ENCODE data around the gene RND2.
"Not testable (repeated sequence)": the region's sequence is repeated elsewhere in the genome, so short reads cannot be mapped to it uniquely, and the experiment has no call there.

The RND2 gene

DNA sequence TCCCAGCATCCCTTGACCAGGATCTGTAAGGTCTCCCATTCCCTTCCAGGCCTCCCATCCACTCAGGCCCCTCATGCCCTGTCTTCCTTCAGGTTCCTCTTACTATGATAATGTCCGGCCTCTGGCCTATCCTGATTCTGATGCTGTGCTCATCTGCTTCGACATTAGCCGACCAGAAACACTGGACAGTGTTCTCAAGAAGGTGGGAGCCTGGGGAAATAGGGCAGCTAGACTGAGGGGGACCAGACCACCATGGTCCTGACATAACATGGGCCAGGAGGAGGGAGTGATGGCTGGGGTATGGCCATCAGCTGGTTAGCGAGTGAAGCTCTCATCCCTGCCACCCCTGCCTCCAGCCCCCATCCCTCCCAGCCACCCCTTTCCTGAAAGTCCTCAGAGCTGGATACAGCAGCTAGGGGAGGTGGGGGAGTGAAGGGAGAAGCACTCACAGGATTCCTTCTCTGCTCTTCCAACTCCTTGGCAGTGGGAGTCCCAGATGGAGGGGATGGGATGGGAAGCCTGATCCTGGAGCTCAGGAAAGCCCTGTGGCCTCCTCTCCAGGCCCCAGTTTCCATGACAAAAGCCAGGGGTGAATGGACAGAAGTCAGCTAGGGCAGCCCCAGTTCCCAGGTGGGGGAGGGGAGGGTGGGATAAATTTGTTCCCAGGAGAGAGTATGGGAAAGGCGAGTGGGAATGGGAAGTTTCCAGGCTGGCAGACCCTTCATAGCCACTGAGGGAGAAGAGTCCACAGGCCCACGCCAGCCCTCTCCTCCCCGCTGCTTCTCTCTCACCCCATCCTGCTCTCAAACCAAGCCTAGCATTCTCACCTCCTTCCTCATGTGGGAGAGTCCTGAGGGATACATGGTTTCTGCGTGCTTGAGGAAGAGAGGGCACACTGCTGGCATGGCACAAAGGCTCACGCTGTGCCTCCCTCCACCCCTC, 2.3 kb downstream of the RND2 start:
- DNase-seq (ENCODE audit: low read depth, low spot score) = no peak

DNA sequence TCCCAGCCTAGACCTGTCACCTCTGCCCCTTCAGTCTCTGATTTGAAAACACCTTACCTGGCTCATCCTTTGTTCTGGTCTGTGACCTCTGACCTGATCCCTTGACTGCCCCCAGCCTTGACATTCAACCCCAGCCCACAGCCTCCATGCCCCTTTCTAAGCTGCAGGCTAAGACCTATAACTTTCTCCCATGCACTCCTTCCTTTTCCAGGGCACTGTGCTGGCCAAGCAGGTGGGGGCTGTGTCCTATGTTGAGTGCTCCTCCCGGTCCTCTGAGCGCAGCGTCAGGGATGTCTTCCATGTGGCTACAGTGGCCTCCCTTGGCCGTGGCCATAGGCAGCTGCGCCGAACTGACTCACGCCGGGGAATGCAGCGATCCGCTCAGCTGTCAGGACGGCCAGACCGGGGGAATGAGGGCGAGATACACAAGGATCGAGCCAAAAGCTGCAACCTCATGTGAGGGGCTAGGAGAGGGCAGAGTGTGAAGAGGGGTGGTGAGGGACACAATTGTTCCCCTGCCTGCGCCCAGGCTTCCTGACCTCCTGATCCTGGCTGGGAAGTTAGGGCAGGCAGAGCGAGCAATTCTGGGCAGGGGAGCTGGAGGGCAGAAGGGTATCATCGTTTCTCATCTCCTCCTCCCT, 3.3 kb downstream of the RND2 start:
- DNase-seq (ENCODE audit: low read depth, low spot score) = no peak

DNA sequence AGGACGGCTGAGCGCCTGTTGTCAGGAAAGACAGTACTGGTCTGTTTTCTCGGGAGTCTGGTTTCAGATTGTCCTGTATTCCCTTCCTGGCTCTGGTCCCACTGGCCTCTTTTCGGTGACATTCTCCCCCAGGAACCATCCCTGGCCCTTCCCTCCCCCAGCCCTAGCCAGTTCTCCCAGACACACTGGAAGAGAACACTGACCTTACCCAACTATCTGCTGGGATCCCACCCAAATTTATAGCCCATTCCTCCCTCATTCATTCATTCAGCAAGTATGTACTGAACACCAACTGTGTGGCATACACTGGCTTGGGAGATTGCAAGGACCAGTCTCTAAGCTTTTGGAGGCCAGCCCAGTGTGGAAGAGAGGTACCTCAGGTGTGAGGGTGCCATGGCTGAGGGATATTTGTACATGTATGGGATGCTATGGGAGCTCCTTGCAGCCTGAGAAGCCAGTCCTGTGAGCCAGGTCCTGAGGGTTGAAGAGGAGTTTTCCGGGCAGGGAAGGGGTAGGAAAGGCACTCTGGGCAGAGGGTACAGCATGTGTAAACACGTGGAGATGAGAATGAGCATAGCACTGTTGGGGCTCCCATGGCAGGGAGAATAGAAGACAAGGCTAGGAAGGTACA, 5.2 kb downstream of the RND2 start:
- DNase-seq (ENCODE audit: low read depth, low spot score) = no peak

DNA sequence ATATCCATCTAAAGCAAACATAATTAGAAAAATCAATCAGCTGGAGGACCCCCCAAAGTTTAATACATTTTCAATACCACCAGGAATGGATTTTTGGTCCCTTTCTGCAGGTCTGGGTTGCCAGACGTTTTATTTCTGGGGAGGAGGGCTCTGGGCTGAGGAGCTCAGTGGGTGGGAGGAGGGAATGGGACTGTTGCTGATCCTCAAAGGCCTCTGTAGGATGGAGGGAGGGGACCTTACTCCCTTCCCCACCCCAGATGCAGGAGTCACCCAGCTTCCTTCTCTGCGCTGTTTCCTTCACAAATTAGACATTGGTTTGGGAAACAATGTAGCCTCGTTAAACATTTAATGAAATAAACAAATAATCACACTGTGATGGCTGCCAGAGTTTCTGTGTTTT, 6.6 kb downstream of the RND2 start:
- no peak for DNase-seq (ENCODE audit: low read depth, low spot score)

DNA sequence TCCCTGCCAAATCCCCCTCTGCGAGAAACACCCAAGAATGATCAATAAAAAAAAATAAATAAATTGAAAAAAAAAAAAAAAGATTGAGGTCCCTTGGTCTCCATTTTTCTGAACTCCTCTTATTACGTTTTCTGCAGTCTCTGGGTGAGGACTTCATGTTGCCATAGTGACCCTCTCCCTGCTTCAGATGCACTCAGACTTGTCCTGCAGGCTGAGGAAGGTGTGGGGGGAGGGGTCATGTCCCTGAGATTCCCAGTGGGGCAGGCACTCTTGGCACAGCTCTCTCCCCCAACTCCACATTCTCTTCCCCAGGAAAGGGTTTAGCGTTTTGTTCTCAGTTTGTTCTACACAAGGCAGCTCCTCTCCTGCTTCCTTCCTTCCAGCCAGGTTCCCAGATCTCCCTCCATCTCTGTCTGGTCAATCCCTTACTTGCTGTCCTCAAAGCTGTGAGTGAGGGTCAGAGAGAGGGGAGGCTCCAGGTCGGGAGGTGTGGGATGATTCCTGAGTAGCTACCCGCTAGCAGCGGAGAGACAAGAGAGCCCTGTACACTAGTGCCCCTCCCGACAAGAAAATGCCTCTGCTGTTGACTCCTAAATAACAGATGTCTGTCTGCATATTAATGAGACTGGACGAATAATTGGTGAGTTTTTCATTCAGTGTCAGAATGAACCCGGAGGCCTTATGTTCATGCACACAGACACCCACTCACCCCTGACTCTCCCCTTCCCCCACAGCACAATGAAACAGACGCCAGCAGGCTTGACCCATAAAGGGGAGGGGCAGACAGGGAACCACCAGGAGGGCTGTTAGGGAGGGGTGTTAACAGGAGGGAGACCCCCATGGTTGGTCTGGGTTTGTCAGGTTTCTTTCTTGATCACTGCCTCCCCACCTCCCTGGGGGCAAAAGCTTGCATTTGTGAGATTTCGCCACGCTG, 9.2 kb downstream of the RND2 start:
- peak; percentile 72 for DNase-seq (ENCODE audit: low read depth, low spot score)

DNA sequence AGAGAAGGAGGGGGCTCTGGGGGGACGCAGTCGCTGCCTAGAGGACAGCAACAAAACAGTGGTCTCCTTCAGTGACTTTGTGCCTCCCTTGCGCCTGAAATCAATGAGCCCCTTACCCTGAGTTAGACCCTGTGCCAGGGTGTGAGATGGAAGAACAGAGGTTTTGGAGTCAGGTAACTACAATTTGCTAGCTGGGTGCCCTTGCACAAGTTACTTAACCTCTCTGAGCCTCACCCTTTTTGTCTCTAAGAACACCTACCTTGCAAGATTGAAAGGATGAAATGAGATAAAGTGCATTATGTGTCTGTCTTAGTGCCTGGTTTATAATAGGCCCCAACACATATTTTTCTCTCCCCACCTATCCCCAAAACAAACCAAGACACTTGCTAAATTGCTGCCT, 9.9 kb downstream of the RND2 start:
- DNase-seq (ENCODE audit: low read depth, low spot score) = no peak

DNA sequence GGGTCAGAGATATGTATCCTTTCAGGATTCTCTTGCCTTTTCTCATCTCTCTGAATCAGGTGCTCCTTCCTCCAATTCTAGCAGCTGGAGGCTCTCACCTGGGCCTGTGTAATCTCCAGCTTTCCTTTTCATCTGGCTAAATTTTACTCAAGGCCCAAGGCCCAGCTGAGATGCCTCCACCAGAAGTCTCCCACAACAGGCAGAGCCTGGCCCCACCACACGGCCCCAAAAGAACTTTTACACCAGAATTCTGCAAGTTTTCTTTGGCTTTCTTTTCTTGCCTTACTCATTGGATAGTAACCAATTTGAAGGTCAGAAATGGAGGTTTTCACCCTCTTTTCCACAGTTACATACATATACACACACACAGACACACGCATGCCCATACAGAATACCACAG, 14.6 kb downstream of the RND2 start:
- DNase-seq (ENCODE audit: low read depth, low spot score) = no peak

DNA sequence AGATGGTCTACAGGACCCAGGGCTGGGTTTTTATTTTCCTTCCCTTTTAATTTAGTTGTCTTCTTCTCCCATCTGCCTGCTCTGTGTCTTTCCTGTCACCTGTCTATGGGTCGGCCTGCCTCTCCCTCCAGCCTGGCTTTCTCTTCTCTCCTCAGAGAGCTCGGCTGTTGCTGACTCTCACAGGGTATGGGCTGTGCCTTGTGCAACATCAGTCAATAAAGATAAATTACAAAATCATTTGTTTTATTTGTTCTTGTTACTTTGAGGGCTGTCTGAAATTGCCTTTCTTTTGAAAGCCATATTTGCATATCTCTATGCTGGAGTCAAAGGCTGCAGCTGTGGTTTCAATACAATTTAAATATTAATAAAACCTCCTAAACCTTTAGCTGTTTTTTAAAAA, 15.6 kb downstream of the RND2 start:
- no peak for DNase-seq (ENCODE audit: low read depth, low spot score)

DNA sequence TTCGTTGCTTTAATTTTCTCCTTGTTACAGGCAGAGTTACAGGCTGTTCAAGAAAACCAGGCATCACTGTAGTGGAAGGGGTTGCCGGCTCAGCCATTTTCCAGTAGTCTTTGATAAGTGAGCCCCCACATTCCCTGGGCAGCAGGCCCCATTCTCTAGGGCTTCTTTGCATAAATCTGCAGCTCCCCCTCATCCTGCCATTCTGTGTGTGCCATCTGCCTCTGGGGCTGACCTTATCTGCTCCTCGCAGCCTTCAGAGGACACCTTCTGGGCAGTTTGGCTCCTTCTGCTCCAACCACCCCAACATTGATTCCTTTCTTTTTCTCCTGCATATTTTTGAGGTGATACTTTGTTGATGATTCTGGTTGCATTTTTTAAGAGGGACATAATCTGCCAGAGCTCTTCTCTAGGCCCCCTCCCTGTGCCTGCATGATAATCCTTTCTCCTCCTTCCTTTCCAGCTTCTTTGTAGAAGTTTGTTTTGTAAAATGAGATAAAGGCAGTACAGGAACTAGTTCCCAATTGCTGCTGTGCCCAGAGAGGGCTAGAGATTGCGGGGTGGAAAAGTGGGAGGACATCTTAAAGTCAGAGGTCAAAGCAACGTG, 17.1 kb downstream of the RND2 start:
- DNase-seq (ENCODE audit: low read depth, low spot score) = no peak

DNA sequence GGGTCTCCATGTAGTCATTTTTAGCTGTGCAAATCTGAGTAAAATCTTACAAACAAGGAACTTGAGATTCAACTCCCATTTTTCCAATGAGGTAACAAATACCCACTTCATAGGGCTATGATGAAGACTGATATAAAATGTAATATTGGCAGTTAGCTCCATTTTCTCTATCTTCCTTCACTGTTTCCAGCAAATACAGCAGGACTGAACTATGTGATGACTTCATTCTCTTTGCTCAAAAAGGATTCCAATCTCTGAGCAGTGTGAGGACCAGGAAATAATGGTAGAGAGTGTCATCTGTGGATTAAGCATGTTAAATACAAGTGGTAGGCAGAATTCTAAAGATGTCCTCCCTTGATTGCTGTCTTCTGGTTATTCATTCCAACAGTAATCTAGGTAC, 18.3 kb downstream of the RND2 start:
- no peak for DNase-seq (ENCODE audit: low read depth, low spot score)

DNA sequence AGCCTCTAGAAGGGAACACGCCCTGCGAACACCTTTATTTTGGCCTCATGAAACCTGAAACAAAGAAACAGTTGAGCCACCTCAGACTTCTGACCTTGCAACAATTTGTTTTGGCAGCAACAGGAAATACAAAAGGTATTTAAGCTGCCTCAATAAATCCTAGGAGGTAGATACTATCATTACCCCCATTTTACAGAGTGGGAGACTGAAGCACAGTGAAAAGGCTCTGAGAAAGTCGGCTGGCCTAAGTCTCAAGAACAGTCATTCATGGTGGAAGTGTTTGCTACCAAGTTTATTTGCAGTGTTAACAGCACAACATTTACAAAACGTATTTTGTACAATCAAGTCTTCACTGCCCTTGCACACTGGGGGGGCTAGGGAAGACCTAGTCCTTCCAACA, 19.0 kb downstream of the RND2 start:
- no peak for DNase-seq (ENCODE audit: low read depth, low spot score)

DNA sequence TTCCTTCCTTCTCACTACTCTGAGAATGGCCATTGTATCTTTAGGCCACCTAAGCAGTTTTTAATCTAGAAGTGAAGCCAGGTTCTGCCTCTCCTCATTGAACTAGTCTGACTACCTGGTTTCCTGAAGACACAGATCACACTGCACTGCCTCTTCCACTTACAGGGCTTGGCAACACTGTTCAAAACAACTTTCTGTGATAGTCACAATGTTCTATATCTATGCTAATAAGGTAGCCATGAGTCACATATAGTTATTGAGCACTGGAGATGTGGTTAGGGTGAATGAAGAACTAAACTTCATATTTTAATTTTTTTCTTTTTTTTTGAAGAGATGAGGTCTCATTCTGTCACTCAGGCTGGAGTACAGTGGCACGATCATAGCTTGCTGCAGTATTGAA, 26.9 kb downstream of the RND2 start:
- no peak for DNase-seq (ENCODE audit: low read depth, low spot score)

DNA sequence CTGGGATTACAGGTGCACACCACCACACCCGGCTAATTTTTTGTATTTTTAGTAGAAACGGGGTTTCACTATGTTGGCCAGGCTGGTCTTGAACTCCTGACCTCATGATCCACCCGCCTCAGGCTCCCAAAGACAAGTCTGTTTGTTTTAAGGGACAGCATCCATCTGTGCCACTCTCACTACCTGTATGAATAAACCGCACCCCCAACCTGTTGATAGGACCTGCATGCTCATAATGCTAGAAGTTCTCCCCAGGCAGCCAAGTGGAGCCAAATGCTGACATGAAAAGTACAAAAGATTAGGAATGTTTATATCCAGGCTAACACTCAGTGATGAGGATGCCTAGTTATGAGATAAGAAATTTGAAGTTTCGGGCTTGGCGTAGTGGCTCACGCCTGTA, 28.0 kb downstream of the RND2 start:
- not testable (repeated sequence) for DNase-seq (ENCODE audit: low read depth, low spot score)

DNA sequence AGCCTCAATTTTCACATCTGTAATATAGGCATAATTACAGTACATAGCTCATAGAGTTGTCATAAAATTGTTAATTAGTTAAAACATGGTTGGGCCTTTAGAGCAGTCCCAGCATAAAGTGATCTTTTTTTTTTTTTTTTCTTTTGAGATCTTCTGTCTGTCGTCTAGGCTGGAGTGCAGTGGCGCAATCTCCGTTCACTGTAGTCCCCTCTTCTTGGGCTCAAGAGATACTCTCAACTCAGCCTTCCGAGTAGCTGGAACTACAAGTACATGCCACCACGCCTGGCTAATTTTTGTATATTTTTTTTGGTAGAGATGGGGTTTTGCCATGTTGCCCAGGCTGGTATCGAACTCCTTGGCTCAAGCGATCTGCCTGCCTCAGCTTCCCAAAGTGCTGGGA, 31.0 kb downstream of the RND2 start:
- no peak for DNase-seq (ENCODE audit: low read depth, low spot score)

DNA sequence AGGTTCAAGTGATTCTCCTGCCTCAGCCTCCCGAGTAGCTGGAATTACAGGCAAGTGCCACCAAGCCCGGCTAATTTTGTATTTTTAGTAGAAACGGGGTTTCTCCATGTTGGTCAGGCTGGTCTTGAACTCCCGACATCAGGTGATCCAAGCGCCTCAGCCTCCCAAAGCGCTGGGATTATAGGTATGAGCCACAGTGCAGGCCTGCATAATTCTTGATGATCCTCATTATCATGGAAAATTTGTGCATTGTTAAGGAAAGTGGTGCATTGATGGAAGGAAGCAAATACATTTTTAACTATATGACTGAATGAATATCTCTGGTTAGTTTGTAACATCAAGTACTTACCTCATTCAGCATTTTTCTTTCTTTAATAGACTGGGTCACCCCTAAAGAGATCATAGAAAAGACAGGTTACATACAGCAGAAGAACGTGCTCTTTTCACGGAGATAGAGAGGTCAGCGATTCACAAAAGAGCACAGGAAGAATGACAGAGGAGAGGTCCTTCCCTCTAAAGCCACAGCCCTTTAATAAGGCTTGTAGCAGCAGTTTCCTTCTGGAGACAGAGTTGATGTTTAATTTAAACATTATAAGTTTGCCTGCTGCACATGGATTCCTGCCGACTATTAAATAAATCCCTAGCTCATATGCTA, 38.1 kb downstream of the RND2 start:
- DNase-seq (ENCODE audit: low read depth, low spot score) = no peak

DNA sequence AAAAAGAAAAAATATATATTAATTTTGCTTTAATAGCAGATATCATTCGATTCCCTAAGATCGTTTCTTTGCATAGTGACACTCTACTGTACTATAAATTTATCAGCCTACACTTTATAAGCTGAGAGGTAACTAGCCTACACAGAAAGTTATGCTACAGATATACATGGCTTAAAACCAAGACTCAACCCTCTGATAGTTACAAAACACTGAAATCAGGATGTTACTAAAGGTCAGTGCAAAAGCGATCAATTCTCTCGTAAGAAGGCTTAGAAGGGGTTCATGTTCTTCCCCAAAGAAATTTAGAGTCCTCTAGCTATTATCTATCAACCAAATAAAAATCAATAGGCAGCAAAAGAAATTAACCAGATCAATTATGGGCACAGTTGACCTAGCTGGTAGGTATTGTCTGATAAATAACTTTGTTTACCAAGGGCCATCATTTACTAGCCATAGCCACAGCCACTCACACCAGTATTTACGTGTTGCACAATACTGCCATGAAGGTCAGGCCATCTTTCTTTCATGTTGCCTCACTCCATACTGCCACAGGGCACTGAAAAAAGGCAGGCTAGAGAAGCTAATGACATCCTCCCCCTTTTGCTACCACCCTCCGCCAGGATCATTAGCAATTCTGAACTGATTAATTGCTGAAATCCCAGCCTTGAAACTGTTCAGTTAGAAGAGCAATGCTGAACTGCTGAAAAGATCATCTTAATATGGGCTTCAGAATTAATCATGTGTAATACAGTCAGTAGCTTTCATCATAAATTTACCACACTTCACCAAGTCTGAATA, 43.7 kb downstream of the RND2 start:
- peak; percentile 4 for DNase-seq (ENCODE audit: low read depth, low spot score)

DNA sequence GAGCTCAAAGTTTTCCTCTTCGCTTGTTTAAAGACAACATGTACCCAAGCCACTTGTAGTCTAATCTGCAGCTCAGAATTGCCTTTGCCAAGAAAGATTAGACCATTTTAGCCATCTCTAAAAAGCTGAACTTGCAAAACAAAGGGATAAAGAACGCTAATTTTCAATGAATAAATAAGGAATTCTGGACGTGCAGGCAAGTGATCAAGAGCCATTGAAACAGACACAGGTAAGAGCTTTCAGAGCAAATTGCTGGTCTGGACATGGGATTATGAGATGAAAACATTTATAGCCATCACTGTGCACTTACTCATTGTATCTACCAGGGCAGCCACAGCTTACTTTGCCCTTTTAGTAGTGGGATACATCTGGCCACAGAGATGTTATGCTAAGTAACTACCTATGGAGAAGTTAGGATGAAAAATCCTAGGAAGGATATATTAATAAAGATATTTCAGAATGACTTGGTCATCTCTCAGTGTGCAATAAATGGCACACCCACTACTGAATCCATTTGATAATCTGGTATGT, 44.4 kb downstream of the RND2 start:
- no peak for DNase-seq (ENCODE audit: low read depth, low spot score)

DNA sequence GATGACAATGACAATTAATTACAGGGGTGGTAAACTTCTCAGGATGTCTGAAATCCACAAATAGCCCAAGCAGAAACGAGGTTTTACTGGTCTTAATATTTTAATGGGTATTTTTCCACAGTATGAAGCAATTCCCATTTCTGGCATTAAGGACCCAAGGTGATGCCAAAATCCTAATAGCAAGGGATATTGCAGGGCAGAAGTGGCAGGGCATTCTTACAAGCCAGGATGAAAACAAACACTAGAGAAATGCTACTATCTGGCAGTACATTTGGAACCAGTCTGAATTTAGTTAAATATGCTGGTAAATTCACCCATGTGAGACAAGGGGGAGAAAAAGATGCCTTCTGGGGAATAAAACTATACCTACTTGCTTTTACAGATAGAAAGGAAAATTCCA, 45.2 kb downstream of the RND2 start:
- DNase-seq (ENCODE audit: low read depth, low spot score) = no peak

DNA sequence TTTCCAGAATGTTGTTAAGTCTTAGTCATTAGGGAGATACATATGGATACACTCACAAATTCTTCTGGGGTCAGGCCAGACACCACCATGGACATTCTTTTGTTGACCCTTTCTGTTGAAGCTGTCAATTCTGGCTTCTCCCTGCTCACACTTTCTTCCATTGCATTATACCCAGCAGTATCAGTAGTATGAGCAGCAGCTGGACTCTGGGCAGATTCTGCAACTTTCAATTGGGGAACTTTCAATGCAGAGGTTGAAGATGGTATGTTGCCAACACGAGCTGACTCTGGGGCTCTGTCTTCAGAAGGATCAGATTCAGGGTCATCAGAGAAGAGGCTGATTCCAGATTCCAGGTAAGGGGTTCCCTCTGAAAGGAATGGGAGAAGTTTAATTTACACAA, 45.8 kb downstream of the RND2 start:
- no peak for DNase-seq (ENCODE audit: low read depth, low spot score)

DNA sequence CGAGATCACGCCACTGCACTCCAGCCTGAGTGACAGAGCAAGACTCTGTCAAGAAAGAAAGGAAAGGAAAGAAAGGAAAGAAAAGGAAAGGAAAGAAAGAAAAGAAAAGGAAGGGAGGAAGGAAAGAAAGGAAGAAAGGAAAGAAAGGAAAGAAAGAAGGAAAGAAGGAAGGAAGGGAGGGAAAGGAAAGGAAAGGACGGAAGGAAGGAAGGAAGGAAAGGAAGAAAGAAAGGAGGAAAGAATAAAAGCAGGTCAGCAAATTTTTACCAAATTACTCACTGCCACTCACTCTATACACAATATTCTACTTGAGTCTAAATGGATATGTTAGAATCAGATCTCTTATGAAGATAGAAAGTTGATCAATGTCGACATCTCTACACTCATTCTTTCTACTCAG, 49.8 kb downstream of the RND2 start:
- DNase-seq (ENCODE audit: low read depth, low spot score) = no peak
